Activated naive CD8-positive, alpha-beta T cell treated with anti-CD3 and anti-CD28 coated beads for 36 hours (primary cell): Measurements from ENCODE around the gene PPP4R4. TPM values are rescaled to one million over a fixed set of nuclear protein-coding genes. Genes with fewer than 3 reads are reported as not detected.

Source experiments
- DNase-seq: peaks from one replicate; pipeline ENCODE4 v3.0.0; 2021
- H3K27ac Mint-ChIP-seq: one replicate; pipeline ENCODE4 v1.8.0; 2022; ENCODE audit warnings: mild to moderate bottlenecking, moderate library complexity, mixed read lengths
- H3K27me3 Mint-ChIP-seq: one replicate; pipeline ENCODE4 v1.8.0; 2022; ENCODE audit warnings: mild to moderate bottlenecking, mixed read lengths
- H3K36me3 Mint-ChIP-seq: one replicate; pipeline ENCODE4 v1.8.0; 2021; ENCODE audit warnings: mild to moderate bottlenecking, mixed read lengths
- H3K4me1 Mint-ChIP-seq: one replicate; pipeline ENCODE4 v1.8.0; 2021; ENCODE audit warnings: mixed read lengths
- H3K4me3 Mint-ChIP-seq: one replicate; pipeline ENCODE4 v1.8.0; 2022; ENCODE audit warnings: mild to moderate bottlenecking, moderate library complexity, mixed read lengths
- H3K9me3 Mint-ChIP-seq: one replicate; pipeline ENCODE4 v1.8.0; 2022; ENCODE audit warnings: mixed read lengths
- total RNA-seq, 2 experiments: library from RNA; stranded (reverse); gene quantifications; one replicate each; pipeline ENCODE4 v1.2.3, GENCODE V29; 2021

The PPP4R4 gene
- total RNA-seq, 2 experiments from 2014 or later: 1.4 to 2.0 TPM

DNA sequence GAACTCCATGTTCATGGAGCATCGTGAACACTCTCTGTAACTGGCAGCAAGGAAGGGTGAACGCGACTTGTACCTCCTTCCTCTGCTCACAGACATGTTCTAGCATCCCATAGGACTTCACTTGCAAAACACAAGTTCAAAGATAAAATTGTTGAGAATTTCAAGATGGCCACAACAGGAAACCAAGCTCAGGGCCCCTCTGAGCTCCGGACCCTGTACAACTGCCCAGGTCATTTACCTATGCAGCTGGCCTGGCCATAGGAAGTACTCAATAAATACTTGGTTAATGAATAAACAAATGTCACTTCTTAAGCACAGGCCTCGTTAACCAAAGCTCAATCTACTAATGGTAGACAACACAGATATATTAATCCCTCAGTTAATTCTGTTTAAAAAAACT, 11.7 kb upstream of the PPP4R4 start:
- H3K27ac Mint-ChIP-seq: no peak overlapping the region

DNA sequence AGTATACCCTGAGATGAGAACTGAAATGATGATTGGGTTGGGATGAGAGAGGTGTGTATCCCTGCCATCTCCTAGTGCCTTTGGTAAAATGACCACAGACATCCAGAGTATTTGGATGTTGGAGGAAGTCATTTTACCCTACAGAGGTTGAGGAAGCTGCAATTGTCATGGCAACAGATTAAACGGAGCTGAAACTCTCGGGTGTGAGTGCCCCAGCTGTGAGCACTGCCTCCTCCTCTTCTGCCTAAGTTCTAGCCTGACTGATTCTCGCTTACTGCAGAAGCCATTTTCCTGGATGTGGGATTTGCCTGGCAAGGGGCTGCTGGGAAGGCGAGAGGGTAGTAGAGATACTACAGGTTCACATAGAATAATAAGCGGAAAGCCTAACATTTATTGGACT, 10.3 kb upstream of the PPP4R4 start:
- peaks cover 32% of the 10 kb centered on the region for H3K4me1 Mint-ChIP-seq

More for the DNA sequence above, 11.7 kb upstream of the PPP4R4 start:
- no peaks in the 10 kb centered on the region for H3K9me3 Mint-ChIP-seq
- no peak overlapping the region for H3K4me3 Mint-ChIP-seq
- peaks cover 44% of the 10 kb centered on the region for H3K4me1 Mint-ChIP-seq
- no peak for DNase-seq
- H3K27me3 Mint-ChIP-seq: no peaks in the 10 kb centered on the region
- H3K36me3 Mint-ChIP-seq: no peaks in the 10 kb centered on the region

DNA sequence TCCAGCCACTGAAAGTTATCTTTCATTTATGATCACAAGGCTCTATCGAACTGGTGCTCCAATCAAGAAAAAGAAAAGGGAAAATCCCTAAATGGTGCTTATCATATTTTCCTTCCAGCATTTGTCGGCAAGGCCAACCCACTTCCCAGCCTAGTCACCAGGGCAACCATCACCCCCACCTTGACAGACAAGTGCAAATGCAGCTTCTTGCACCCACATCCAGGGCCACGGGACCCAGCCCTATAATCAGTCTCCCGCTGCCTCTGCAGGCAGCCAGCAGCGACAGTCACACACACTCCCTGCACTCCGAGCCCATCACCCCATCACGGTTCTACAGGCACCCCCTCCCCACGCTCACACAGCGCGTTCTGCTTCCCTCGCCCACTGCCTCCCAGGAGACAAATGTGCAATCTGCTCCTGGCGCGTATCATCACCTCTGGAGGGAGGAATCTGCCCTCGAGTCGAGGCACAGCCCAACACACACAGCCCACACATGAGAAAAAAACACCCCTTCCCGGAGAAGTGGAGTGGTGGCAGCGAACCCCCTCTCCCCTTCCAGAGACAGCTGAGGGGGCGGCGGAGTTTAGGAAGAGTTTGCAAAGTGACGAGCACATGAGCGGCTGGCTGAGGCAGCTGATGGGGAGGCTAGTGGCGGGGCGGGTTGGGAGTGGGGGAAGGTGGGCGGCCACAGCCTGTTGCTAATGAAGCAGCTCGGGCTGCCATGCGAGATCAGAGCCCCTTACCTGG, 9.3 kb upstream of the PPP4R4 start:
- H3K4me3 Mint-ChIP-seq: no peak overlapping the region
- no peaks in the 10 kb centered on the region for H3K9me3 Mint-ChIP-seq
- no peak overlapping the region for H3K27ac Mint-ChIP-seq
- peaks cover 32% of the 10 kb centered on the region for H3K4me1 Mint-ChIP-seq
- no peaks in the 10 kb centered on the region for H3K27me3 Mint-ChIP-seq
- no peaks in the 10 kb centered on the region for H3K36me3 Mint-ChIP-seq
- peak; percentile 29 for DNase-seq

More for the DNA sequence above, 10.3 kb upstream of the PPP4R4 start:
- H3K4me3 Mint-ChIP-seq: no peak overlapping the region
- no peak overlapping the region for H3K27ac Mint-ChIP-seq
- no peak for DNase-seq
- no peaks in the 10 kb centered on the region for H3K27me3 Mint-ChIP-seq
- H3K36me3 Mint-ChIP-seq: no peaks in the 10 kb centered on the region
- H3K9me3 Mint-ChIP-seq: no peaks in the 10 kb centered on the region

DNA sequence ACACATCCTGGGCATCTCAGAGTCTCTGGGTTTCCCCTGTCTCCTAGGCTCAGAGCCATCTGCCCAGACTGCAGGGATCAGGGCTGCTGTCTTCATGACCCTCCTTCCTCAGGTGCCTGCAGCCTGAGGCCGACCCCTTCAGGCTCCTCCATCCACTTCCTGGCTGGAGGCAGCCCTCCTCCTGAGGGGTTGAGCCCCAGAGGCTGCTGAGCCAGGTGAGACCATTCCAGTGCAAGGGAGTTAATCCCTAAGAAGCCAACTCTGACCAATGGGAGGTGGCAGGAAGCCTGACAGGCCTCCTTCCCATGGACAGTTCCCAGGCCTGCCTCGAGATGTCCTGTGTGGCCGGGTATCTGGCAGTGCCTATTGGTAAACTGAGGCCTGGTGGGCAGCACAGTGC, 8.4 kb upstream of the PPP4R4 start:
- H3K4me1 Mint-ChIP-seq: peaks cover 28% of the 10 kb centered on the region
- H3K9me3 Mint-ChIP-seq: no peaks in the 10 kb centered on the region

DNA sequence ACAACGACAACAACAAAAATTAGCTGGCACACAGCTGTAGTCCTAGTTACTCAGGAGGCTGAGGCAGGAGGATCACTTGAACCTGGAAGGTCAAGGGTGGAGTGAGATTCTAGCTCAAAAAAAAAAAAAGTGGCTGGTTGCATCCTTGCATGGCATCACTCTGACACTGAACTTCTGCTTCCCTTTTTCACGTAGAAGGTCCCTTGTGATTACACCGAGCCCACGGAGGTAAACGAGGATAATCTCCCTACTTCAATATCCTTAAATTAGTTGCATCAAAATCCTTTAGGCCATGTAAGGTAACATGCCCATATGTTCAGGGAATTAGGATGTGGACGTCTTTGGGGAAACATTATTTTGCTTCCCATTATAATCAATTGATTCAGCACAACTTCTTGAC, 4.0 kb upstream of the PPP4R4 start:
- Mint-ChIP-seq H3K4me3 (no peak overlapping the region), H3K27ac (no peak overlapping the region), H3K27me3 (peaks cover 17% of the 10 kb centered on the region), H3K36me3 (no peaks in the 10 kb centered on the region), H3K4me1 (peaks cover 6% of the 10 kb centered on the region), H3K9me3 (no peaks in the 10 kb centered on the region)
- DNase-seq: no peak

More for the DNA sequence above, 8.4 kb upstream of the PPP4R4 start:
- Mint-ChIP-seq H3K27ac (no peak overlapping the region), H3K4me3 (no peak overlapping the region), H3K27me3 (no peaks in the 10 kb centered on the region), H3K36me3 (no peaks in the 10 kb centered on the region)
- DNase-seq: no peak

DNA sequence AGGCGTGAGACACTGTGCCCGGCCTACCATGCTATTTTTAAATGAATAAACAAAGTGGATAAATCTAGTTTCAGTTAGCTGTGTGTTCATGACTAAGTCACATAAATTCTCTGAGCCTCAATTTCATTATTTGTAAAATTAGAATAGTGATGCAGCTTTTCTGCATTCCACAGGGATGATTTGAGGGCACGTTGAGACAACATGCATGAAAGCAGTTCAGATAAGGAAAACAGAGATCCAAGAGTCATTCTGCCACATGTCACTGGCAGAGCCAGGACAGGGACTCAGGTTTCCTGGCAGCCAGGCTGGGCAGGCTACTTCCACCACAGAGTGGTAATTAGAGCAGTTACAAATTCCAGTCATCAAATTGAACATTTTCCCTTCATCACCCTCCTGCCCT, 2.9 kb upstream of the PPP4R4 start:
- H3K4me1 Mint-ChIP-seq: peaks cover 15% of the 10 kb centered on the region
- DNase-seq: no peak
- H3K27me3 Mint-ChIP-seq: peaks cover 28% of the 10 kb centered on the region
- no peak overlapping the region for H3K27ac Mint-ChIP-seq
- H3K9me3 Mint-ChIP-seq: no peaks in the 10 kb centered on the region
- no peaks in the 10 kb centered on the region for H3K36me3 Mint-ChIP-seq
- no peak overlapping the region for H3K4me3 Mint-ChIP-seq

DNA sequence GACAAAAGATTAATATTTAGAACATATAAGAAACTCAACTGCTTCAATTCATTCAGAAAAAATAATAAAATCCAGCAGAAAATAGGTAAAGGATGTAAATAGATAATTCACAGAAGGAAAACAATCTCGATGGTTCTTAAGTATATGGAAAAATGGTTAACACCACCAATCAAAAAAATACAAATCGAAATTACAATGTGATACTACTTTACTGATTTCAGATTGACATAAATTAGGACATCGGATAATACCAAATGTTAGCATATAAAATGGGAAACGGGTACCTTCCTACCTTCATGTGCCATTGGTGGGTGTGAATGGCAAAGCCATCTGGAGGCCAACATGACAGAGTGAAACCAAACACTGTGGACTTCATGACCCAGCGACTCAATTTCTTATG, 1.6 kb upstream of the PPP4R4 start:
- Mint-ChIP-seq H3K27me3 (peaks cover 34% of the 10 kb centered on the region), H3K4me1 (peaks cover 21% of the 10 kb centered on the region), H3K27ac (no peak overlapping the region), H3K9me3 (no peaks in the 10 kb centered on the region), H3K36me3 (no peaks in the 10 kb centered on the region), H3K4me3 (no peak overlapping the region)
- DNase-seq: no peak

DNA sequence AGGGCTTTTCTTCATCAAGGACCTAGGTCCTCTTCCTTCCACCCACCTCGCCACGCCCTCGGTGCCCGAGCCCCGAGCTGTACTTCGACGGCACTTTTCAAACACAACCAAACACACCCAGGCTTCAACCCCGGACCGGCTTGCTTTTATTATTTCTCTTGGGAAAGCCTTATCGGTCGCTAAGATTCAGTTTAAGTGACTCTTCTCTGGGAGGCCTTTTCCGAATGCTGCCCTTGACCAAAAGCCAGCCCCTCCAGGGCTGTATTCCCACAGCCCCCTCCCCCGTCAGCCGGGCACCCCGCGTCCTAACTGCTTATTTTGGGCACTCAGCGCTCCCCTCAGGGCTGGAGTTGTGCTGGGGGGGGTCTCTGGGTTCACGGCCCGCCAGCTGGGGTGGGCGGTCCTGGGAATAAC, 644 bp upstream of the PPP4R4 start:
- Mint-ChIP-seq H3K4me1 (peaks cover 27% of the 10 kb centered on the region), H3K27ac (no peak overlapping the region)

DNA sequence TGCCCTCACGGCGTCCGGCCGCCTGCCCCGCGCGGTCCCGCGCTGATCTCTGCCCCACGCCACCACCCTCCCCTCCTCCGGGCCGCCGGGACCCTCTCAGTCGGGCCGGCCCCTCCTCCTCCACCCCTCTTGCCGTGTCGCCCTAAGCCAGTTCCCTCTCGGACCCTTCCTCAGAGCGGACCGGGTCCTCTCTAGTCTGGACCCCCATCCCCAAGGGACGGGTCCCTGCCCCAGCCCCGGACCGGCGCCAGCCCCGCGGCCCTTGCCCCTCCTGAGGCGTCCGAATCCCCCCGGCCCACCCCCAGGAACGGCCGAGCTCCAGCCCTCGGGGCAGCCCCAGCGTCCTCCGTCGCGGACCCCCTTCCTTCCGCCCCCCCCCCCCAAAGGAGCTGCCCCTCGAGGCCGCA, 485 bp downstream of the PPP4R4 start:
- peak overlapping the region; percentile 68 for H3K4me3 Mint-ChIP-seq
- DNase-seq: no peak
- peaks cover 38% of the 10 kb centered on the region for H3K27me3 Mint-ChIP-seq
- peaks cover 28% of the 10 kb centered on the region for H3K4me1 Mint-ChIP-seq
- no peaks in the 10 kb centered on the region for H3K9me3 Mint-ChIP-seq
- H3K27ac Mint-ChIP-seq: no peak overlapping the region
- H3K36me3 Mint-ChIP-seq: no peaks in the 10 kb centered on the region

More for the DNA sequence above, 644 bp upstream of the PPP4R4 start:
- Mint-ChIP-seq H3K27me3 (peaks cover 34% of the 10 kb centered on the region), H3K9me3 (no peaks in the 10 kb centered on the region), H3K36me3 (no peaks in the 10 kb centered on the region), H3K4me3 (peak overlapping the region; percentile 76)
- no peak for DNase-seq

DNA sequence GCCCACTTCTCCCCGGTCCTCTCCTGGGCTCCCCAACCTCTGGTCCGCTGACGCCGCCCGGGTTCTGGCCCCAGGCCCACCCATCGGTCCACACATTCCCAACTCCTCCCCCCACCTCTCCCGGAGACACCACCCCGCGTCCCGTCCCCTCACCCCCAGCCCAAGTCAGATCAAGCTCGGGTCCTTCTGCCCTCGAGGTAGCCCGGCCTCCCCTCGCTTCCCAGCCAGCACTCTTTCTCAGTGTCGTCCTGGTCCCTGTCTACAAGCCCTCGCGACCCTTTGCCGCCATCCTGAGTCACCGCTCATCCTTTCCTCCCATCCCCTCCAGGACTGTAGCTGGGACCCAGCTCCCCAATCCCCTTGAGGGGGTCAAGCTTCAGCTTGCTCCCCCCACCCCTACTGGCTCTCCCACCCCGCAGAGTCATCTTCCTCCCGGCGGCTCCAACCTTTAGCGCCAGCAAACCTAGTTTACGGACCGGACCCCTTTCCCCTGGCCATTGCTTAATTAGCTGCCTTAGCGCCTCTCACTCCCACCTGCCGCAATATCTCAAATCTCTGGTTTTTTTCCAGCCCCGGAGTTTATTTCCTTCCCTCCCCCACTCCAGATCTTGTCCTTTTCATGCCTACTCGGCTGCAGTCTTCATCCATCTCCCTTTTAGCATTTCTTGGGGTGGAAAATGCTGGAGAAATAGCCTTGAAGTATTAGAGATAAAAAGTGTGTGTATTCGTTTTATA, 1.1 kb downstream of the PPP4R4 start:
- H3K4me1 Mint-ChIP-seq: peaks cover 29% of the 10 kb centered on the region

DNA sequence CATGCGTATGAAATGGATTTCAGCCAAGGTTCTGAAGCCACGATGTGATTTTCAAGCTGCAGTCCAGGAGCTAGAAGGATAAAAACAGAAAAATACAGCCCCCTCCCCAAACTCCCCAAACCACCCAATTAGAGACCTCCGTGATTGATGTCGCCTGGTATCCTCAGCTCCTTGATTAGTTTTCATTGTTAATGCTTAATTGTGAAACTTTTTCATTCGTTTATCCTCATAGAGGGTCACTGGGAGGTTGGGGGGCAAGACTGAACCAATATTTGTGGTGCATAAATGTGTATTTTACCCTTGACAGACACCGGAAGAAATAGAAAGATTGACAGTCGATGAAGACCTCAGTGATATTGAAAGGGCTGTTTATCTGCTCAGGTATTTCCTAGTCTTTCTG, 1.6 kb downstream of the PPP4R4 start:
- DNase-seq: no peak
- Mint-ChIP-seq H3K4me3 (peak overlapping the region; percentile 68), H3K9me3 (no peaks in the 10 kb centered on the region), H3K27ac (no peak overlapping the region), H3K27me3 (peaks cover 38% of the 10 kb centered on the region), H3K36me3 (no peaks in the 10 kb centered on the region), H3K4me1 (peaks cover 32% of the 10 kb centered on the region)

More for the DNA sequence above, 1.1 kb downstream of the PPP4R4 start:
- no peaks in the 10 kb centered on the region for H3K36me3 Mint-ChIP-seq
- H3K4me3 Mint-ChIP-seq: peak overlapping the region; percentile 68
- no peak for DNase-seq
- H3K27ac Mint-ChIP-seq: no peak overlapping the region
- peaks cover 38% of the 10 kb centered on the region for H3K27me3 Mint-ChIP-seq
- no peaks in the 10 kb centered on the region for H3K9me3 Mint-ChIP-seq

DNA sequence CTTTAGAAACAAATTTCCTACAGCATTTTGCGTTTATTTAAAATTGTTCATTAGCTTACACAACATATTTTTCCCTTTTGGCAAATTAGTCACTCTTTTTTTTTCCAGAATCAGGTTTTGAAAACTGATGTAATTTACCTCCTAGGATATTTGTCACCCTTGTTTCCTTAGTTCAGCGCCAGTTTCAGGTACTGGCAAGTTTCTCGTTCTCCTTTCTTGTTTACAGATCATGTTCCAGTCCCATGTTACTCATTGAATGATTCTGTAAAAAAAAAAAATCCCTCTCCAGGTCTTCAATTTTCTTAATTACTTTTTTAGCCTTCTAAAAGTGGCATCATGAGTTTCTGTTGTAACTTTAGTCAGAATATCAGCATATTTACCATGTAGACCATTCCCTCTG, 2.7 kb downstream of the PPP4R4 start:
- Mint-ChIP-seq H3K9me3 (no peaks in the 10 kb centered on the region), H3K27me3 (peaks cover 36% of the 10 kb centered on the region), H3K36me3 (no peaks in the 10 kb centered on the region), H3K4me1 (peaks cover 35% of the 10 kb centered on the region), H3K4me3 (no peak overlapping the region), H3K27ac (no peak overlapping the region)
- no peak for DNase-seq

DNA sequence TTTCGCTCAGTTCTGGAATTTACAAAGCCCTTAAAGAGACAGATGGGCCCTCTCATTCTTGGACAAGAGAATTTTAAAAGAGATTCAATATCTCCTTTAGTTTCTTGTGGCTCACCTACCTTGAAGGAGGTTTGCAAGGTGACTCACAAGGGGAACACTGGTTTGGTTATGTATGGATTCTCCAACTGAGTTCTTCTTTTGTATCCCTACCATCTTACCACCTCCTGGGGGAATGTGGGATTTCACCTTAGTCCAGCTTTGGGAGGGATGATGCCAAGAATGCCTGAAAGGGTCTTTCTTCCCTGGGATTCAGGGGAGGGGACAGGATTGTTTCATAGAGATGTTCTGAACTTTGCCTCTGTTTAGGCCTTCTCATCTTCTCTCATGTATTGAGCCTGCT, 3.7 kb downstream of the PPP4R4 start:
- Mint-ChIP-seq H3K27me3 (peaks cover 32% of the 10 kb centered on the region), H3K4me3 (no peak overlapping the region), H3K36me3 (no peaks in the 10 kb centered on the region), H3K4me1 (peaks cover 35% of the 10 kb centered on the region), H3K9me3 (no peaks in the 10 kb centered on the region), H3K27ac (no peak overlapping the region)
- DNase-seq: no peak

DNA sequence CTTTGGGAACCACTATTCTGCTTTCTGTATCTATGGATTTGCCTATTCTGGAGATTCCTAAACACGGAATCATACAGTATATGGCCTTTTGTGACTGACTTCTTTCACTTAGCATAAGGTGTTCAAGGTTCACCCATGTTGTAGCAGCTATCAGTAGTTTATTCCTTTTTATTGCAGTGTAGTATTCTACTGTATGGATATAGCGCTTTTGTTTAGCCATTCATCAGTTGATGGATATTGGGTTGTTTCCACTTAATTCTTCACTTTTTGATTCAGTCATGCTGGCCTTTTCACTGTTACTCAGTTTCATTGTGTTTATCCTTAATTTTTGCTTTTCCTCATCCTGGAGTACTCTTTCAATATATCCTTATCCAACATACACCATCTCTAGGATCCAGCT, 5.1 kb downstream of the PPP4R4 start:
- H3K4me1 Mint-ChIP-seq: peaks cover 30% of the 10 kb centered on the region
- H3K36me3 Mint-ChIP-seq: no peaks in the 10 kb centered on the region
- H3K9me3 Mint-ChIP-seq: no peaks in the 10 kb centered on the region
- no peak overlapping the region for H3K4me3 Mint-ChIP-seq
- H3K27ac Mint-ChIP-seq: no peak overlapping the region
- no peak for DNase-seq
- H3K27me3 Mint-ChIP-seq: peaks cover 24% of the 10 kb centered on the region

DNA sequence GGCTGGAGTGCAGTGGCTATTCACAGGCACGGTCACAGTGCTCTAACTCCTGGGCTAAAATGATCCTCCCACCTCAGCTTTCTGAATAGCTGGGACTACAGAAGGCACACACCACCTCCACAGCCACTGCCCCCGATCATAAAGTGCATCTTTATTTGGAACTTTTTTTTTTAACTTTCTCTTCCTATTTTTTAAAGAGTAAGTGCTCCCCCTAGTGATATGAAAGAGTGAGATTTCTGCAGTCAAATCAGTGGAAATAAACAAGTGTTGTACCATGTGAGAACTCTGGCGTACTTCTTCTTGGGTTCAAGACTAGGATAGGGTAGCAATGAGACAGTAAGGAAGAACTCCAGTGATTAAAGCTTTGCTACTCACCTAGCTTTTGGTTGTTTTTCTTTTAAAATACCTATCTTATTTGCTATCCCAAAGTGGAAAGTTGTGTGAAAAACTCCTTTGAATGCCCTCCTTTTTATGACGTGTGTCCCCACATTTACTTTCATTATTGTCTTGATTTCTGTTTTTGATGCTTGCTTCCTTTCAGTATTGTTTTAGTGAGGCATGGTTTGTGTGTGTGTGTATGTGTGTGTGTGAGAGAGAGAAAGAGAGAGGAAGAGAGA, 6.6 kb downstream of the PPP4R4 start:
- Mint-ChIP-seq H3K4me3 (peak overlapping the region; percentile 11), H3K27ac (peak overlapping the region; percentile 0), H3K36me3 (no peaks in the 10 kb centered on the region), H3K9me3 (no peaks in the 10 kb centered on the region), H3K4me1 (peaks cover 24% of the 10 kb centered on the region), H3K27me3 (peaks cover 15% of the 10 kb centered on the region)
- DNase-seq: no peak
